Superior temporal gyrus (tissue), 1 donor: ENCODE measurements around the gene DNAH3.
"Not testable (repeated sequence)": the region's sequence is repeated elsewhere in the genome, so short reads cannot be mapped to it uniquely, and the experiment has no call there.

Experiments
- DNase-seq: peaks from one replicate; pipeline ENCODE4 v3.0.0-alpha.2; 2016; ENCODE audit errors: extremely low spot score

The DNAH3 gene

GRCh38 chr16:21120976-21121520 lies 29.6 kb downstream of the DNAH3 start:
- DNase-seq = no peak

DNA sequence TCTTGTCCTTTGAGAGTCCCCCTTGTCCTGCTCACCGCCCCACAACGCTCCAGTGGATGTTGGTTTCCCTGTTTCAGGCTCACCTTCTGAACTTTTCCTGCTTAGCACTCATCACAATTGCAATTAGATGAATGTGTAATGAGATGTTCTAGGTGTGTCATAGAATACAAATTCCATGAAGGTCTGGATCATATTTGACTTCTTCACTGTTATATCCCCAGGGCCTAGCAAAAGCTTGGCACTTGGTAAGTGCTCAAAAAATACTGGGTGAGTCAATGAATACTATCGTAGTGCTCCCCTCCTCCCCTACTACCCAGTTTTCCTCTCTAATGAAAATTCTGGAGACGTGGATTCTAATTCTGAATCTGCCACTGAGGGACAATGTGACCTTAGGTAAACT lies 33.1 kb downstream of the DNAH3 start:
- no peak for DNase-seq

- DNase-seq = no peak
These were observed 34.4 kb downstream of the DNAH3 start for GRCh38 chr16:21116148-21116693.

DNA sequence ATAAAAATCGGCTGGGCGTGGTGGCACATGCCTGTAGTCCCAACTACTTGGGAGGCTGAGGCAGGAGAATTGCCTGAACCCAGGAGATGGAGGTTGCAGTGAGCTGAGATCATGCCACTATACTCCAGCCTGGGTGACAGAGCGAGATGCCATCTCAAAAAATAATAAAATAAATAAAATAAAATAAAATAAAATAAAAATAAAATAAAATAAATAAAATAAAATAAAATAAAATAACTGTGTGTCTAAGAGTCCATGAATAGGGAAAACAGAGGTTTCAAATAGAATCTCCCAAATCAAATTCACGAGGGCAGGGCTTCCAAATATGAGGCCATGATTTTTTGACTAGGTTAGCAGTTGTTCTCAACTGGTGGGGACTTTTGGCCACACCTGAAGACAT lies 35.1 kb downstream of the DNAH3 start:
- DNase-seq = not testable (repeated sequence)

DNA sequence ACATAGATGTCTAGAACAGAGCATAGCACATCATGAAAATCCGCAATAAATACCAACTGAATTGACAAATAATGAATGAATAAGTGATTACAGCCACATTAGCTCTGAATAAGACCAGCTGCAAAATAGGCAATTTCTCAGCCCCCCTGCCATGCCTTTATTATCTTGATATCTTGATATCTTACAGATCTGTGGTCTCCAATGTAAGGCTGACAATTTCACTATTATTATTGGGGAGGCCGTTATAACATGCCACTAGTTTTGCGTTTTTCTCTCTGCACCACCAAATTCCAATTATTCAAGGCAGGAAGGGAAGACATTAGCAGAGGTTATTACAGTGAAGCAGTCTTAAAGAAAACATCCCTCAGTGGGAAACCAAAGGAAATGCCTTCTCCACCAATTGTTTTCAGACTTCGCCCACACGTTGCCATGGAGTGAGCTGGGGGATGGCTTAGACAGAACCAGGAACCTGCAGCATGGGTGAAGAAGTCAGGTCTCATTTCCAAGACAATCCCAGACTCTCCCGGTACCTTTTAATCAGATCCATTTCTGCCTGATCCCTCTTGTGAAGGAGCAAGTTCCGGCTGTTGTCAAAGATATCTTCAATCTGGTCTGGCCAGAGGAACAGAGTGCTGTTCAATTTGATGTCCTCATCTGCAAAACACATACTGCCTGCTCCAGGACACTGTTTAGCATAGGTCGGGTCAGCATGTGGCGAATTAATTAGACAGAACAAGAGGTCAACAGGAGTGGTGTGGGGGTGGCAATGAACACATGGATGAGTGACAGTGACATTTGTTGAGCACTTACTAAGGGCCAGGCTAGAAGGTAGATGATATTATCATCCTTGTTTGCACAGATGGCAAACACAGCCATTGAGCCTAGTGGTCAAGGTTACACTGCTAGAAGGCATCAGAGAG lies 46.4 kb downstream of the DNAH3 start:
- no peak for DNase-seq

- DNase-seq = no peak
These were observed 48.8 kb downstream of the DNAH3 start for GRCh38 chr16:21101631-21102420.

GRCh38 chr16:21100447-21100846 lies 50.2 kb downstream of the DNAH3 start:
- no peak for DNase-seq

- DNase-seq = peak; percentile 31
These were observed 53.5 kb downstream of the DNAH3 start for GRCh38 chr16:21097151-21097550.

DNA sequence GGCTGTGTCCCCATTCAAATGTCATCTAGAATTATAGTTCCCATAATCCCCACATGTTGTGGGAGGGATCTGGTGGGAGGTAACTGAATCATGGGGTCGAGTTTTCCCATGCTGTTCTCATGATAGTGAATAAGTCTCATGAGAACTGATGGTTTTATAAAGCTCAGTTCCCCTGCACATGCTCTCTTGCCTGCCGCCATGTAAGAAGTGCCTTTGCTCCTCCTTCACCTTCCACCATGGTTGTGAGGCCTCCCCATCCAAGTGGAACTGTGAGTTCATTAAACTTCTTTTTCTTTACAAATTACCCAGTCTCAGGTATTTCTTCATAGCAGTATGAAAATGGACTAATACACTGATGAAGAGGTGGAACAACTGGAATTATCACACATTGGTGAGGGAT lies 55.9 kb downstream of the DNAH3 start:
- DNase-seq = not testable (repeated sequence)

- DNase-seq = no peak
These were observed 57.7 kb downstream of the DNAH3 start for GRCh38 chr16:21092951-21093350.

DNA sequence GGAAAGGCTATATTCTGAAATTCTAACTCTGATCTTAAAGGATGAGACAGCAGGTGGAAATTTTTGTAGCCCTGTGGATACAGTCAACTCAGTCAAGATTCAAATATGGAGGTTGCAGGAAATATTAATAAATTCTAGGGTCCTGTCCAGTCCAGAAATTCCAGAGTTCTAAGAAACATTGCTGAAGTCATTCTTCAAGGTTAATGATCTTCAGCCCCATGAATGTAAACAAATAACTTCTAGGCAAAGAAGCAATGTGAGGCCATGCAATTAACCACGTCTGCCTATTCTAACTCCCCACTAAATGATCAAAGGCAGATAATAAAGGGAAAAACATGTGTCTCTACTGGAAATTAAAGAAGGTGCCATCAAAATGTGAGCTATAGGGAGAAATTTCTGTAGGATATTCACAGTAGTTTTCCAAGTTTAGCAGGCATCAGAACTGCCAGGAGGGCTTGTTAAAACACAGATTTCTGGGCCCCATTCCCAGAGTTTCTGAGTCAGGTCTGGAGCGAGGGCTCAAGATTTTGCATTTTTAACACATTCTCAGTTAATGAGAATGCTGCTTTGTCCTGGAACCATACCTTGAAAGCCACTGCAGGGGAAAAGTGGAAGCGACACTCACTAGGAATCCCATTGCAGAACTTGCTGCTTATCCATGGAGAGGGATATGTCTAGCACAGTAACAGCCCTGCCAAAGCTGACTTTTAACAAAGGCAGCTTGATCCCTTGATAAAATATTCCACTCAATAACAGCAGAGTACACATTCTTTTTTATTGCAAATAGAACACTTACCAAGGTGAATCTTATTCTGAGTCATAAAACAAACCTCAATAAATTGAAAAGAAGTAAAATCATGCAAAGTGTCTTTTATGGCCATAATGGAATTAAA lies 61.8 kb downstream of the DNAH3 start:
- peak; percentile 50 for DNase-seq

DNA sequence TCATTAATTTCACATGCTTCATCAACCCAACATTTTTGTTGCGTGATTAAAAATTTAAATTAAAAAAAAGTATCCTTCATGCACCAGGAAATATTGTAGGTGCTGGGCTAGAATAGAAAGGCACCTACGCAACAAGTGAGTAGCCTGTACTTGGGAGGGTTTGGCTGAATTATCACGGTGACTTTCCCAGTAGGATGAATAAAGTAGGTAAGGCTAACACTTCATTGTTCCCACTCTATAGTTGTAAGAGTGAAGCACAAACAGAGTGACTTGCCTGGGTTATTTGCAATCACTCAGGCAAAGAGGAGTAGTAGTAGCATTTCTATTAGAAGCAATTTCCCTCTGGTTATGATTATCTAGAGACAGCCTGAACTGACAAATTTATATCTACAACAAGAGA lies 62.5 kb downstream of the DNAH3 start:
- DNase-seq = no peak

GRCh38 chr16:21084631-21085225 lies 65.9 kb downstream of the DNAH3 start:
- DNase-seq = no peak

DNA sequence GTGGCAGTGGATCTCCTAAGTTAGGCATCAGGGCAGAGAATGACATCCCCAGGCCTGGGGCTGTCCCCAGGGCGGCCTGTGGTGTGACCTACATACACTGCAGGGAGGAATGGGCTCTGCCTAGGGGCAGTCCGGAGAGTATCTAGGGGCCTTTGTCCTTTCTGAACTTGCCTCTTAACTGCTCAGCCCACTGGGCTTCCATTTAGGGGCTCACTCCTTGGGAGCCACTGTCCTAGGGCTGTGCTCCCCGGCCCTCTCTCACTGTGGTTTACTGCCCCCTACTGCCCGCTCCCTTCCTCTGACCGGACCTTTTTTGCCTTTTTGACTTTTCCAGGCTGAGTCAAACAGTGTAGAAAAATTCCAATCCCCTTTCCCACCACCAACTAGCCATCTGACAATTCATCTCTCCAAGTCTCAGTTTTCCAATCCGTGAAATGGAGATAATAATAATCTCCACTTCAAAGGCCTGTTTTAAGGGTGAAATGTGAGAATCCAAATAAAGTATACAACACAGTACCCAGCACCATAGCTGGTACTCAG lies 66.8 kb downstream of the DNAH3 start:
- DNase-seq = peak; percentile 68

DNA sequence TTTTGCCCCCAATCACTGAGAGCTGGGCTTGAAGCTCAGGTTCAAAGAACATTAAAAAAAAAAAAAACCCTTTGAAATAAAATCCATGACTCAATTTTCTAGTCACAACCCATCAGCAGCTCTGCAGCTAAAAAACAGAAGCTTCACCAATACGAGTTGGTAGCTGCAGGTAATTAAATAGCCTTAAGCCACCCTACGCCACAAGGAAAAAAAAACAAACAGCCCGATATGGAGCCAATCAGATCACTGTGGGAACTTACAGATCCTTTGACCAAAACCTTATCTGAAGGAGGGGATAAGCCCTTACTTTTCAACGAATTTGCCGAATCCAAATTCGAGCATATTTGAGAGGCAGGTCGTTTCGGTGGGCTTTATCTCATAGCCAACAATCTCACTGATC lies 69.3 kb downstream of the DNAH3 start:
- DNase-seq = no peak

DNA sequence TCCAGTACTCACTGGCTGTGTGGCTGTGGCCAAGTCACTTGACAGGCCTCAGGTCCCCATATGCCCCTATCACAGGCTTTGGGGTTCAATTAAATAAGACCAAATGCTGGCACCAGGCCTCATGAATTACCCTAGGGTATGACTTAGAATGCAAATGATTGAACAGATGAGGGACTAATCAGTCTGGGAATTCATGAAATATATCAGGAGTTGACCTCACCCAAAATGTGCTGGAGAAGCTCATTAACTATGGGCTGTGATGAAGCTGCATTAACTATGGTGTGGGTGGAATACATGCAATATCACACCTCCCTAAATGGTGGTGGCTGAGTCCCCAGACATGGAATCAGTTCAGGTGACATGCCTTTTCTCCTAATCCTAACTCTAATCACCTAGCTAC lies 72.1 kb downstream of the DNAH3 start:
- DNase-seq = no peak

- no peak for DNase-seq
These were observed 74.3 kb downstream of the DNAH3 start for GRCh38 chr16:21076186-21076883.

DNA sequence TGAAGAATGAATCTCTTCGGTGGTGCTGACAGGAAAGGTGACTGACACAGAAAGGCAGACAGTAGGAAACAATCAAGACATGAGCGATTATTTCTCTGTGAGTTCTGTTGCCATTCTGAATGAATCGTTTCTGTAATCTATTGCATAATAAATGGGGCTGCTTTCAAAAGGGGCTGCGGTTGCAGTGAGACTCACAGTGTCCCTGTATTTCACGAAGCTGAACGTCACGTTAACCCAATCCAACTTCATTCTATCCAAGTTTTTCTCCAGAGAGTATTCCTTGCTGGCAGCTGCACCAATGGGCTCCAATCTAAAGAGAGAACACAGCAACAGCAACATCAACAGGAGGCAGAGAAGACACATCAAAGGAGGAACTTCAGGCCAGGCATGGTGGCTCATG lies 75.4 kb downstream of the DNAH3 start:
- no peak for DNase-seq

DNA sequence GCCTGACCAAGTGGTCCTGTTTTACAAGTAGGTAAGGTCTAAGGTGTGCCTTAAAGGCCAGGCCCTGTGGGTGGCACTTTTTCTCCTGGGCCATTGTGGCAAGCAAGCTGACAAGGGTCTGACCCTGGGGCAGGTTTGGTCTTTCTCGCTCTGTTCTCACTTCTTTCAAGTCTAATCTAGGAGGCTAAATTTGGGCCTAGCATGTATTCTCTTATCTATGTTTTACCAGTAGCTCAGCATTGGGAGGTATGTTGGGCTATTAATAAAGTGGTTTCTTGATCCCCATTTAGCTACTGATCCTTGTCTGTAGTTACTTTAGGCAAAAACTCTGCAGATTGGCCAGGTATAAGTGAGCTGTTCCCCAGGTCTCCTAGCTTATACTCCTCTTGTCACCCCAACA lies 77.7 kb downstream of the DNAH3 start:
- DNase-seq = no peak

DNA sequence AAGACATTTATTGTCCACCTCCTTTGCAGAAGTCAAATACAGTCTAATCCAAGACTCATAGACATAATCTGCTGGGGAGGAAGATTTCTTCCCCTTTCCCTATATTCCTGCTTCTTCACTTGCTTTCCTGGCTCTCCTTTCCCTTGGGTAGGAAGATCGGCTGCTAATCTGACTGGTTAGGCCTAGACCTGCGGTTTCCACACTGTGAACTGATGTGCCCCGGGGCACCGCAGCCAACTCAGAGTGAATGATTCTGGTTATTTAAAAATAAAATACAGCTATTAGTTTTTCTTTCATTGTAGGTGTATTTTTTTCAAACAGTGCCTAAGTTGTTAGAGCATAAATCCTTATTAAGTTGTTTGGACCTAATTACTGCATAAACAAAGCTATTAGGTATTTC lies 78.9 kb downstream of the DNAH3 start:
- no peak for DNase-seq
